Measurements from ENCODE around the gene DCDC2.

GRCh38 chr6:24126586-24127192 lies 231.2 kb downstream of the DCDC2 start:
- TF ChIP-seq EZH2 (IDR thresholded peaks at IDR 0.05; ENCODE audit: low read depth) (no peak), CTCF (conservative IDR thresholded peaks at IDR 0.05) (no peak)
